Measurements from ENCODE around the gene IFI27L2.

The IFI27L2 gene

GRCh38 chr14:94139421-94139820, 10.0 kb upstream of the IFI27L2 start:
- Histone ChIP-seq H3F3A (ENCODE audit: insufficient read depth) (no peaks in the 10 kb centered on the region), H3K36me3 (ENCODE audit: low read length) (no peaks in the 10 kb centered on the region), H4K20me1 (ENCODE audit: low read depth, low read length) (no peaks in the 10 kb centered on the region), H2AFZ (ENCODE audit: low read depth, low read length, severe bottlenecking) (no peak overlapping the region), H3K9me3 (ENCODE audit: insufficient read depth, low read length) (no peaks in the 10 kb centered on the region), H3K9me2 (replicated peaks; ENCODE audit: insufficient read depth, low read length) (no peaks in the 10 kb centered on the region), H3K27ac (ENCODE audit: low read depth, low read length) (no peak overlapping the region), H3K9ac (ENCODE audit: low read length) (no peak overlapping the region), H3K27me3 (ENCODE audit: low read length) (no peaks in the 10 kb centered on the region), H3K79me2 (ENCODE audit: insufficient read depth, low read length) (no peaks in the 10 kb centered on the region), H3K4me2 (ENCODE audit: low read depth, low read length, poor library complexity, severe bottlenecking) (no peak overlapping the region), H3K4me3 (ENCODE audit: insufficient read depth, low read length, poor library complexity, severe bottlenecking) (no peak overlapping the region)
- TF ChIP-seq EZH2phosphoT487 (conservative IDR thresholded peaks at IDR 0.05; ENCODE audit: low read length) (no peak), CTCF (IDR thresholded peaks at IDR 0.05; ENCODE audit: insufficient read depth, low read length, poor library complexity, severe bottlenecking) (no peak)

GRCh38 chr14:94139006-94139405, 9.6 kb upstream of the IFI27L2 start:
- Histone ChIP-seq H2AFZ (ENCODE audit: low read depth, low read length, severe bottlenecking) (no peak overlapping the region), H3K27me3 (ENCODE audit: low read length) (no peaks in the 10 kb centered on the region), H3K27ac (ENCODE audit: low read depth, low read length) (no peak overlapping the region), H4K20me1 (ENCODE audit: low read depth, low read length) (no peaks in the 10 kb centered on the region), H3K9me2 (replicated peaks; ENCODE audit: insufficient read depth, low read length) (no peaks in the 10 kb centered on the region), H3K9me3 (ENCODE audit: insufficient read depth, low read length) (no peaks in the 10 kb centered on the region), H3K4me3 (ENCODE audit: insufficient read depth, low read length, poor library complexity, severe bottlenecking) (no peak overlapping the region), H3K36me3 (ENCODE audit: low read length) (no peaks in the 10 kb centered on the region), H3K4me2 (ENCODE audit: low read depth, low read length, poor library complexity, severe bottlenecking) (no peak overlapping the region), H3K9ac (ENCODE audit: low read length) (no peak overlapping the region), H3F3A (ENCODE audit: insufficient read depth) (no peaks in the 10 kb centered on the region), H3K79me2 (ENCODE audit: insufficient read depth, low read length) (no peaks in the 10 kb centered on the region)
- TF ChIP-seq EZH2phosphoT487 (conservative IDR thresholded peaks at IDR 0.05; ENCODE audit: low read length): no peak
- TF ChIP-seq CTCF (IDR thresholded peaks at IDR 0.05; ENCODE audit: insufficient read depth, low read length, poor library complexity, severe bottlenecking): no peak

- H3K4me2 ChIP-seq (ENCODE audit: low read depth, low read length, poor library complexity, severe bottlenecking): no peak overlapping the region
- no peaks in the 10 kb centered on the region for H4K20me1 ChIP-seq (ENCODE audit: low read depth, low read length)
- no peaks in the 10 kb centered on the region for H3F3A ChIP-seq (ENCODE audit: insufficient read depth)
- no peaks in the 10 kb centered on the region for H3K9me3 ChIP-seq (ENCODE audit: insufficient read depth, low read length)
- no peak overlapping the region for H3K4me3 ChIP-seq (ENCODE audit: insufficient read depth, low read length, poor library complexity, severe bottlenecking)
- H3K9me2 ChIP-seq (replicated peaks; ENCODE audit: insufficient read depth, low read length): no peaks in the 10 kb centered on the region
- no peak for TF ChIP-seq CTCF (IDR thresholded peaks at IDR 0.05; ENCODE audit: insufficient read depth, low read length, poor library complexity, severe bottlenecking)
- TF ChIP-seq EZH2phosphoT487 (conservative IDR thresholded peaks at IDR 0.05; ENCODE audit: low read length): no peak
- no peak overlapping the region for H2AFZ ChIP-seq (ENCODE audit: low read depth, low read length, severe bottlenecking)
- H3K27me3 ChIP-seq (ENCODE audit: low read length): no peaks in the 10 kb centered on the region
- no peaks in the 10 kb centered on the region for H3K79me2 ChIP-seq (ENCODE audit: insufficient read depth, low read length)
- H3K9ac ChIP-seq (ENCODE audit: low read length): no peak overlapping the region
- no peak overlapping the region for H3K27ac ChIP-seq (ENCODE audit: low read depth, low read length)
- H3K36me3 ChIP-seq (ENCODE audit: low read length): no peaks in the 10 kb centered on the region
These were observed 8.8 kb upstream of the IFI27L2 start for GRCh38 chr14:94138251-94138650.
